IMR-90 (cell line): ENCODE measurements around the gene ZSCAN5A.

Experiments used
- CEBPB ChIP-seq: IDR thresholded peaks from 2 replicates; pipeline ENCODE4 v1.6.1; 2012; ENCODE audit warnings: low read depth, low read length, improper control_type of control experiment
- CHD1 ChIP-seq: IDR thresholded peaks from 2 replicates; pipeline ENCODE4 v1.6.1; 2012; ENCODE audit warnings: low read depth, low read length, improper control_type of control experiment
- CTCF ChIP-seq: conservative IDR thresholded peaks from 2 replicates; pipeline ENCODE4 v1.5.1; 2012; ENCODE audit warnings: mild to moderate bottlenecking, low read depth, low read length, improper control_type of control experiment
- POLR2A ChIP-seq: IDR thresholded peaks from 2 replicates; pipeline ENCODE4 v1.6.1; 2012; ENCODE audit warnings: mild to moderate bottlenecking, low read depth, low read length
- RAD21 ChIP-seq: IDR thresholded peaks from 2 replicates; pipeline ENCODE4 v1.6.1; 2012; ENCODE audit warnings: low read length, improper control_type of control experiment
- RCOR1 ChIP-seq: IDR thresholded peaks from 2 replicates; pipeline ENCODE4 v1.6.1; 2012; ENCODE audit warnings: mild to moderate bottlenecking, low read length, improper control_type of control experiment; ENCODE audit not compliant: insufficient replicate concordance
- RFX5 ChIP-seq: IDR thresholded peaks from 2 replicates; pipeline ENCODE4 v1.8.0; 2012; ENCODE audit warnings: low read depth, mild to moderate bottlenecking, low read length, moderate library complexity
- SMC3 ChIP-seq: fragments of 150-350 bp; IDR thresholded peaks from 2 replicates; pipeline ENCODE4 v1.6.1; 2016; ENCODE audit warnings: low read depth, mild to moderate bottlenecking, antibody characterized with exemption, low read length, moderate library complexity
- USF2 ChIP-seq: fragments of 150-350 bp; IDR thresholded peaks from 2 replicates; pipeline ENCODE4 v1.6.1; 2017; ENCODE audit warnings: mild to moderate bottlenecking, antibody characterized with exemption, low read length, low read depth

DNA sequence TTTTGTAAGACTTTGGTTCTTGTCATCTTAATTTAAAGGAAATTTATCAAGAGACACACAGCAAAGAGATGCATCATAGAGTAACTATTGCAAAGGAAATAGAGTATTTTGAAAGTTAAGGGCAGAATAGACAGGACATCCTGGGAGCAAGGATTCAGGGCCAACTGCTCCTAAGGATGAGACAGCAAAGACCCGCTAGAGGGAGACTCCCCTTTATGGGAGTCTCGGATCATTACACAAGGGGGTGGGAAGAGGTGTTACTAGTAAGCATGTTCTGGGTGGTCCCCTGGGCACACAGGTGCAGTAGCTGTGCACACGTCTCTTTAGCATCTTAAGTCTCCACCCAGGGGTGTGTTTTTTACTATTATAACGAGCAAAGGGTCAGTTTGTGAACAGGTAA lies 102.9 kb downstream of the ZSCAN5A start:
- TF ChIP-seq CTCF (no peak), CHD1 (no peak), POLR2A (no peak), SMC3 (no peak), USF2 (no peak), RCOR1 (no peak), RAD21 (no peak), RFX5 (no peak), CEBPB (no peak)
